GM18907 (cell line): Measurements from ENCODE around the gene CLSTN3.
A peak's percentile ranks its signal among the peaks of the same experiment; 100 is the strongest.
"Not testable (repeated sequence)": the region's sequence is repeated elsewhere in the genome, so short reads cannot be mapped to it uniquely, and the experiment has no call there.

ENCODE experiments used
- ATAC-seq: cut with Tn5 transposase; IDR thresholded peaks from one replicate; pipeline ENCODE4 v1.9.1; 2021; ENCODE audit warnings: mild to moderate bottlenecking, moderate library complexity; ENCODE audit not compliant: unreplicated experiment

The CLSTN3 gene

DNA sequence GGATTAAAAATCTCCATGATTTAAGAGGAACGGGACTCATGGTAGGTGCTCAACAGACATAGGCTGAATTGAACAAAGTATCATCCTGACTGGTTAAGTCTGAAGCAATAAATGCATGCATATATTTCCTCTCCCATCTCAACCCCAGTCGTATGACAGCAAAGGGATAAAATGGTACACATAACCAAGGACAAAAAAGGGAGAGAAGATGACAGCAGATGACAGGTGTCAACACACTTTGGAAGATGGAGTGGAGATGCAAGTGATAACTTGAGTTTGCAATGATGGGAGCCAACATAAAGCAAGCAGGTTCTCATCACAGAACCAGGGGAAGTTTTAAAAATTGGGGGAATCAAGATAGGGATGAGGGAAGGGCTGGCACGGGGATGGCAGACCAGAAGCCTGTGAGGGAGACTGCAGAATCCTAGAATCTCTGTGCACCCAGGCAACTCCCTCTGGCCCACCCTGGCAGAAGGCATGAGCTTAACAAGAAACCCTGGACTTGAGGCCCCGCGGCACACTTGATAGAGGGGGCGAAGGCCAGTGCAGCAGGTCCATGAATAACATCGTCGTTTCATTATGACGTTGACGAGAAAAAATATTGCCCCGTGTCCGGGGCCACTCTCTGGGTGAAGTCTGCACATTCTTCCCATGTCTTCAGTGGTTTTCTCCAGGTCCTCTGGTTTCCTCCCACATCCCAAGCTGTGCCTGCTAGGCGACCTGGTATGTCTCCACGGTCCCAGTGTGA is 26.2 kb upstream of the CLSTN3 start:
- no peak for ATAC-seq

DNA sequence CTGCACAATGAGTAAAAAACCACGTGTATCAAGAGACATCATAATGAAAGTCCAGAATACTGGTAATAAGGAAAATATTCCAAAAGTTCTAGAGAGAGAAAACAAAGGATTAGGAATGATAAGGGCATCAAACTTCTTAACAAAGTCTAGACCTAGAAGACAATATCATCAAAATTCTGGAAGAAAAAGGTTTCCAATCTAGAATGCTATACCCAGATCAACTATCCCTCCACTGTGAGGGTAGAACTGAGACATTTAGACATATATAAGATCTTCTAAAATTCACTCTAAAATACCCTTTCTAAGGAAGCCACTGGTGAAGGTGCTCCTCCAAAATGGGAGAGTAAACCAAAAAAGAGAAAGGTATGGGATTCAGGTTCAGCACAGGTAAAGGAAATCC is 24.1 kb upstream of the CLSTN3 start:
- ATAC-seq, result no peak

- not testable (repeated sequence) for ATAC-seq
Observed at GRCh38 chr12:7107181-7107580, 23.0 kb upstream of the CLSTN3 start.

GRCh38 chr12:7107636-7108002 is 22.6 kb upstream of the CLSTN3 start:
- no peak for ATAC-seq

- ATAC-seq, result peak; percentile 89
Observed at GRCh38 chr12:7108003-7108795, 22.0 kb upstream of the CLSTN3 start.

- peak; percentile 36 for ATAC-seq
Observed at GRCh38 chr12:7108796-7109571, 21.2 kb upstream of the CLSTN3 start, which contains the start of gene C1RL. Gene C1RL (minus strand): TSS chr12:7109214. CDS start chr12:7109180, 34 bp downstream.

DNA sequence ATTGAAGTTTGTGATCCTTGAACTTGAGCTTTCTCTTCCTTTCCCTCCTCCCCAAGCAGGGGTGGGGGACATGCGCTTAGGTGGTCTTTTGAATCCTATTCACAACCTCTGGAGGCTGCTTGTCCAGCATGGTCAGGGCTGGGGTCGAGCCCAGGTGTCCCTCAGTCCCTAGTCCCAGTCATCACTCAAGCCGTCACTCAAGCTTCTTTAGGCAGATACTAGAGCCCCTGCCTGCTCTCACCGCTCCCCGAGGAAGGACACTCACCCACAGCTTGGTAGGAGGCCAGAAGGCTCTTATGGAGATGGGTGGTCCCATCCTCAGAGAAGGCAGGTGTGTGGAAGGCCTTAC is 20.6 kb upstream of the CLSTN3 start:
- ATAC-seq, result no peak

- no peak for ATAC-seq
Observed at GRCh38 chr12:7110661-7111060, 19.5 kb upstream of the CLSTN3 start.

DNA sequence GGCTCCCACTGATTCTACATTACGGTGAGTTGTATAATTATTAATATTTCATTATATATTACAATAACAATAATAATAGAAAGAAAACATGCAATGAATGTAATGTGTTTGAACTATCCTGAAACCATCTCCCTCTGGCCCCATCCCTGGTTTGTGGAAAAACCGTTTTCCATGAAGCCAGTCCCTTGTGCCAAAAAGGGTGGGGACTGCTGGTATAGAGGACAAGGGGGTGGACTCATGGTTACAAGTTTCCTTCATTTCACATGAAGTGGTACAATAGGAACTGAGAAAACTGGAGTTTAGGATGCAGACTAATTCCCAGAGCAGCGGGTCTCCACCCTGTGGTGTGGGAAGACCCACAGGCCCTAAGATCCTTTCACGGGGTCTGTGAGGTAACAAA is 18.1 kb upstream of the CLSTN3 start:
- ATAC-seq, result no peak

DNA sequence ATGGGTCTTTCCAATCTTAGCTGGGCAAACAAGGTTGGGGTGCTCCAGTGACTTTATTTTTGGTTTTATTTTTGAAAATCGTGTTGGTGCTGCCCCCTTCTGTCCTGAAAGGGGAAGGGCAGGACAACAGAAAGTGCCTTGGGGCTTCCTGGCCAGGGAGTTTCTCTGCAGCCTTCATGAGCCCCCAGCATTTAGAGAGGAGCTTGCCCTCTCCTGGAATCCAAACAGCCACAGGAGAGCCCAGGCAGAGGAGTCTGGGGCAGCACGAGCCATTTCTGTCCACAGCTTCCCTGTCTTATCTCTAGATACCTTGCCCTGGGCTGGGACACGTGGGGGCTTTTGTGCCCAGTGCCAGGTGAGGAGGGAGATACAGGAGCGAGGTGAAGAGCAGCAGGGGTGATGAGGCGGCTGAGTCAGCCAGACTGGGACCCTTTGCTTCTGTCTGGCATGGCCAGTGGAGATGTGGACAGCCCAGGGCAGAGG is 16.7 kb upstream of the CLSTN3 start:
- ATAC-seq, result no peak

DNA sequence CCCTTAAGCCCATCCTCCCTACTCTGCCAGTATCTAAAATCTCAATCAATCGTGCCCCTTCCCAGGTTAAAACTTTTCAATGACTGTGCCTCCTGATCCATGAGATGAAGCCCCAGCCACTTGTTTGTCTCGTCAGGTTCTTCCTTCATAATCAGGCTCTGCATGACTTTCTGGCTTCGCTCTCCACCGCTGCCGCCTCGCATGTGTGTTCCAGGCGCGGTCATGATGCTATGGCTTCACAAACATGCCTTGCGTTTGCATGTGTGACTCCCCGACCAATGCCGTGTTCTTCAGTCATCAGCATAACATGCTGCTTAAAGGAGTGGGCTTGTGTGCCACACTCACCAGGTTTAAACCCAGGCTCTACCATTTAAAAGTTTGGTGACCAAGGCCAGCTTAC is 16.2 kb upstream of the CLSTN3 start:
- ATAC-seq, result no peak

DNA sequence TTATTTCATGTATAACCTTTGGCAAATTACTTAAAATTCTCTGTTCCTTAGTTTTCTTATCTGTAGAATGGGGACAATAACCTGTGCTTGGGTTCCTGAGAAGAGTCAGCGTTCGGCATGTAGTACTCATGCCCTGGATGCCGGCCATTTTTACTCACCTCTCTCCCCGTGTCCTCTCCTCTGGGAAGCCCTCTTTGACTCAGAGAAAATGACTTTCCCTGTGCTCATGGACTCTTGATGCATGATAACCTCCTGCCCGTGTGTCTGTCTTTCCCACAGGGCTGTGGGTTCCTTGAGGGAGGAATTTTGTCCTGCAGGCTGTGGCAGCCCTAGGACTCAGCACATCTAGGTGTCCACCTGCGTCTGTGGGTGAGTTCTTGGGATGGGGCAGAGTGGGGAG is 15.3 kb upstream of the CLSTN3 start:
- ATAC-seq, result no peak

- ATAC-seq, result no peak
Observed at GRCh38 chr12:7116196-7116595, 14.0 kb upstream of the CLSTN3 start.

DNA sequence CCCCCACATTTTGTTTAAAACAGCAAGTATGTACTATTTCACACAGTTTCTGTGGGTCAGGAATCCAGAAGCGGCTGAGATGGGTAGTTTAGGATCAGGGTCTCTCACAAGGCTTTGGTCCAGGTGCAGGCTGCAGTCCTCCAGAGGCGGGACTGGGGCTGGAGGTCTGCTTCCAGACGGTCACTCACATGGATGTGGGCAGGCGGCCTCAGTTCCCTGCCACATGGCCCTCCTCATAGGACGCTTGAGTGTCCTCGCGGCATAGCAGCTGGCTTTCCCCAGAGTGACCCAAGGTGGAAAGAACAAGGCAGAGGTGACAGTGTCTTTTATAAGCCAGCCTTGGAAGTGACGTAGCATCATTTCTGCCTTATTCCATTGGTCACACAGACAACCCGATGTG is 13.3 kb upstream of the CLSTN3 start:
- ATAC-seq, result no peak

DNA sequence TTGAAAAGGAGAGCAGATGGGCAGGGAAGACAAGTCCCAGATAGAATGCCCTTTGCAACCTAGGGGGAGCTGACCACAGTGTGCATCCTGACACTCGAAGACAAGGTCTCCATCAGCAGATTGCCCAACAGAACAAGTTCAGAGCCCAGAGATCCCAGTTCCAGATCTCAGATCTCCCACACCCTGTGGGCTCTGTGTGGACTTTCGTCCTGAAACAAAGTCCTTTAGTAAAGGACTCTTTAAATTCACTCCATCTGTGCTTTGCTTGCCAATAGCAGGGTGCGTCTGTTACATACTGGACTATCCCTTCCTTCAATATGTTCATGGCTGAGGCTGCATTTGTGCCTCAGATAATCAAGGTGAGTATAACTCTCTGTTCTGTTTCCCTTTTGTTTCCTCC is 12.5 kb upstream of the CLSTN3 start:
- no peak for ATAC-seq

- ATAC-seq, result no peak
Observed at GRCh38 chr12:7118881-7119280, 11.3 kb upstream of the CLSTN3 start.

DNA sequence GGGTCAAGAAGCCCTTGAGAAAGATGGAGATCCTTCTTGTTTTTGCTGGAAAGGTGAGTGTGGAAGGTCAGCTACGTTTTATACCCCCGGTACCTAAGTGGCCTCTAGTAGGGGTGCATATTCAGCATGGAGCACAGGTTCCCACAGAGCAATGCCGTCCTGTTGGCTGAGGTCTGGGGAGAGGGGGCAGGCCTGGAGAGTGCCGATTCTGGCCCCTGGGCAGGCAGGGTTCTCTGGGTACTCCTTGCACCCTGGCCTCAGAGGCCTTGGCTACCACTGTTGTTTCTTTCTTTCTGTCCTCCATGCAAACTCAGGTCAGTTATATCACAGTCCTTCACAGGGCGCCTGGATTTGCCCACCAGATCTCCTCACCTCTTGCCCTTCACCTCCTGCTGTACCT is 10.0 kb upstream of the CLSTN3 start:
- no peak for ATAC-seq

DNA sequence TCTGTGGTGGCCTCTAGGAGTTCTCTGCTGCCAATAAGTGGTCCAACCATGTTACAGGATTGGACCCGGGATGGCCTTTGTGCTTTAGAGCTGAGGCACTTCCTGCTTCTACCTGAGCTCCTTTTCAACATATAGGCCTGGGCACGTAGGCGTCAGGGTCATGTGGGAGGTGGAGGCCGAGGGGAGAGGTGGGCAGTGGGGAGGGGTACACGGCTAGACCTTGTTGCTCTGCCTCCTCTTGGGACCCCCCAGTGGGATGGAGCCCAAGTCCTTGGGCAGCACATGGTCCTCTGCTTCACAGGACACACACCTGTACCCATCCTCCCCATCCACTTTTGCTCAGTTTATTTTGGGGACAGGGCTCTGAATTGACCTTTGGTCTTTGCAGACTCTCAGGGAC is 8.8 kb upstream of the CLSTN3 start:
- no peak for ATAC-seq

DNA sequence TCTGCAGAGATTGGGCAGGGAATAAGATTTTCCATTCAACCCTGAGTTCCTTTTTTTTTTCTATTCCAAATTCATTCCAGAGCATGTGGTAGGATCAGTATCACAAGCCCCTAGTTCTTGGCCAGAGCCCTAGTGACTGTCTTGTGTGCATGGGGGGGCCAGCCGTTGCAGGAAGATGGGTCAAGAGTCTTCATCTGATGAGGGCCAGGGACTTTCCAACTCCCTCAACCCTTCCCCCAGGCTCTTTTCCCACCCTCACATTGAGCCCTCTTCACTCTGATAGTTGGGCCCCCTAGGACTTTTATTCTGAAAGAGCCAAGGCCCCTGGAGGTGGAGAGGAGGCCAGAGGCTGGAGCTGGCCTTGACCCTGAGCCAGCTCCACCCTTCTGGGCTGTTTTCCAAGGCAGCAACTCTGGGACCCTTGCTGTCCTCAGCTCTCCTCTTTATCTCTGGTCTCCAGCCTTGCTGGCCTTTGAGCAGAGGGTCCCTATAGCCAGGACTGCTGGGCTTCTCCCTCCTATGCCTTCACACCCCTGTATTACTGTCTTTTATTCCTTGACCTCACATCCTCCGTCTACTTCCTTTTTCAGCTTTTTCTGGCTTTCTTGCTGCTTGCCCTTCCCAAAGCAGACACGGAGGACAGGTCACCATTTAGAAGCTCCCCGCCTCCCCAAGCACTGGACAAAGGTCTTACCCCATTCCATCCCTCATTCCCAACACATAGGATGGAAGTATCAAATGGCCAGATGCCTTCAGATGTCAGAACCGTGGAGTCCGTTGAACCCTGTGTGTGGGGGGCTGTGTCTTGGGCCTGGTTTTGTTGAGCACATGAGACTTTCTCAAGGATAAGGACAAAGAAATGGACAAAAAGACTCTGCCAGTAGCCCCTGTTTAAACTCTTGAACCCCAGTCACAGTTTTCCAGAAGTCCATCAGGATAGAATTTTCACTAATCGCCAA is 7.1 kb upstream of the CLSTN3 start:
- no peak for ATAC-seq

- ATAC-seq, result no peak
Observed at GRCh38 chr12:7123806-7124522, 6.2 kb upstream of the CLSTN3 start.
